Effector CD8-positive, alpha-beta T cell (primary cell): ENCODE measurements around the gene GPR42.
"Not testable (repeated sequence)": the region's sequence is repeated elsewhere in the genome, so short reads cannot be mapped to it uniquely, and the experiment has no call there.

Experiments used
- DNase-seq: peaks from one replicate; lab custom pipeline; 2025; lab: John Stamatoyannopoulos, UW

Gene GPR42

DNA sequence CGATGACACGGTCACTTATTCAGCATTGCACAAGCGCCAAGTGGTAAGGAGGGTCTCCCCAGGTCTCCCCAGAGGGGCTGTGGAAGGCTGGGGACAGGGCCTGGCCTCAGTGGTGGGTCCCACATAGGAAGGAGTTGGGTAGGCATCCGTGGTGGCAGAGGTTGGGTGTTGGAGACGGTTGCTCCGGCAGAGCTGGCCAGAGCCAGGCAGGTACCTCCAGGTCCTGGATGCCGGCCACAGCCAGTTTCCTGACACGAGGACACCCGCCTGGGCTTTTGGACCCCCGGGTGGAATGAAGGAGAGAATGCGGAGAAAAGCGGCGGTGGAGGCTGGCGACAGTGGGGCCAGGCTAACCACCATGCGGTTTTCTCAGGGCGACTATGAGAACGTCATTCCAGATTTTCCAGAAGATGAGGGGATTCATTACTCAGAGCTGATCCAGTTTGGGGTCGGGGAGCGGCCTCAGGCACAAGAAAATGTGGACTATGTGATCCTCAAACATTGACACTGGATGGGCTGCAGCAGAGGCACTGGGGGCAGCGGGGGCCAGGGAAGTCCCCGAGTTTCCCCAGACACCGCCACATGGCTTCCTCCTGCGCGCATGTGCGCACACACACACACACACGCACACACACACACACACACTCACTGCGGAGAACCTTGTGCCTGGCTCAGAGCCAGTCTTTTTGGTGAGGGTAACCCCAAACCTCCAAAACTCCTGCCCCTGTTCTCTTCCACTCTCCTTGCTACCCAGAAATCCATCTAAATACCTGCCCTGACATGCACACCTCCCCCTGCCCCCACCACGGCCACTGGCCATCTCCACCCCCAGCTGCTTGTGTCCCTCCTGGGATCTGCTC lies 24.4 kb upstream of the GPR42 start:
- peak; percentile 46 for DNase-seq

DNA sequence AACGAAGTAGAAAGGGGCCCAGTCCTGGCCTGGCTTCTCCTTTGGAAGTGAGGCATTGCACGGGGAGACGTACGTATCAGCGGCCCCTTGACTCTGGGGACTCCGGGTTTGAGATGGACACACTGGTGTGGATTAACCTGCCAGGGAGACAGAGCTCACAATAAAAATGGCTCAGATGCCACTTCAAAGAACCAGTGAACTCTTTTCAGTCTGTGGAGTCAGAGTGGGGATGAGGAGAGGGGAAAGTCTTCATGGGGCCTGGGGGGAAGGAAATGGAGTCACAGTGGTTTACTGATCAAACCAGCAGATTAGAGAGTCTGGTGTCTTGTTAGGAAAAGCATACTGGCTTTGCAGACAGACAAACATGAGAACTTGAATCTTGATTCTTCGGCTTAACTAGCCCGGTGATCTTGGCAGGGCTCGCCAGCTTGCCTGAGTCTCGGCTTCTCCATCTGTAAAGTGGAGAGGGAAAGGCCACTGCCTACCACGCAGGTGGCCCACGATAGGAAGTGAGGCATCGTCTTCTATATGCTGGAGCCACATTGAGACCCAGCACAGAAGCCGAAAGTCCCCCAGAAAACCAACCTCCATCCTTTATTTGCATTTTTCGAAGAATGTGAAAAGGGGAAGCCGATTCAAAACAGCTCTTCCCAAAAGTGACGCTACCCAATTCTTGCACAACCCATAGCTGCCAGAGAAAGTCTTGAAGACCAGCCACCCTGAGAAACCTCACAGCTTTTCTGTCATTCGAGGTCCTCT lies 23.5 kb upstream of the GPR42 start, which contains the start of gene FFAR1:
TSS of gene FFAR1 (plus strand) at position 732 of the 759 bp plus-strand sequence. CDS start 3,650 bp downstream, outside the sequence.
- no peak for DNase-seq

DNA sequence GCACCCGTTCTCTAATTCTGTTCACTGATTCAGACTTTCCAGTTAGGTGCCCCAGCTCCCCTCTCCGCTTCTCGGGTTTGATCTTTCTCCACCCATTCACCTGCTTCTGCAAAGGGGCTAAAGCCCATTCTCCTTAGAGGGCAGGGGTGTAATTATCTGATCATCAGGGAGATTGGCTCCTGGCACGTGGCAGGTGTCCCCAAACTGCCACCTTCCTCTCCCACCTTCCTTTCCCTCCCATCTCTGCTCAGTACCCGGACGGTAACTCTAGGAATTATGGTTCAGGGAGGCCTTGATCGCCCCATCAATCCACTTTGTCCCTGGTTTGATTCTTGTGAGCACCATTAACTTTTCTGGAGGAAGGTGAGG lies 23.0 kb upstream of the GPR42 start:
- DNase-seq, result no peak

DNA sequence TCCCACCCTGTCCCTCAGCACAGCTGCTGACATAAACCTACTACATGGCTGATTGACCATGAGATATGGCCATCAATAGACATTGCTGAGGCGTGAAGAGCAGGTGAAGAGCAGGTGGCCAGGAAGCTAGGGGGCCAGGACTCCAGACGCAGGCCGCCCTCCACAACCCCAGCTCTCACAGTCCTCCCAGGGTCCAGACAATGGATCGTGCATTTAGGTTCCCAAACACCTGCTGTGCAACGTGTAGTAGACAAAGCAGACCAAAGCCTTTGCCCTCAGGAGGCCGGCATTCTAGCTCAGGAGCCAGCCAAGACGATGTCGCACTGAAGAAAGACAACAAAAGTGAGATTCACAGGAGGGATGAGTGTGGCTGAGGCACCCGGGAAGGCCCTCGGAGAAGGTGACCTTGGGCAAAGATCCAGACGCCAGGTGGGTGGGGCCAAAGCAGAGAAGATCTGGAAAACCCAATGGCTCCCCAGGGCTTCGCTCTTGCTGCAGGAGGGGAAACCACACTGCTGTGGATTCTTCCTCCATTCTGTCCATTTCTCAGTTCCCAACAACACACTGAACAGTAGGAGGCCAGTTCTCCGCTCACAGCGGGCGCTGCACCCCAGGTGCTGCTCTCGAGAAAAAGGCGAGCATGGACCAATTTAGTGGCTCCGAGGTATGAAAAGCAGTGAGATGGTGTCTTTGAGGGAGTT lies 21.8 kb upstream of the GPR42 start:
- no peak for DNase-seq

DNA sequence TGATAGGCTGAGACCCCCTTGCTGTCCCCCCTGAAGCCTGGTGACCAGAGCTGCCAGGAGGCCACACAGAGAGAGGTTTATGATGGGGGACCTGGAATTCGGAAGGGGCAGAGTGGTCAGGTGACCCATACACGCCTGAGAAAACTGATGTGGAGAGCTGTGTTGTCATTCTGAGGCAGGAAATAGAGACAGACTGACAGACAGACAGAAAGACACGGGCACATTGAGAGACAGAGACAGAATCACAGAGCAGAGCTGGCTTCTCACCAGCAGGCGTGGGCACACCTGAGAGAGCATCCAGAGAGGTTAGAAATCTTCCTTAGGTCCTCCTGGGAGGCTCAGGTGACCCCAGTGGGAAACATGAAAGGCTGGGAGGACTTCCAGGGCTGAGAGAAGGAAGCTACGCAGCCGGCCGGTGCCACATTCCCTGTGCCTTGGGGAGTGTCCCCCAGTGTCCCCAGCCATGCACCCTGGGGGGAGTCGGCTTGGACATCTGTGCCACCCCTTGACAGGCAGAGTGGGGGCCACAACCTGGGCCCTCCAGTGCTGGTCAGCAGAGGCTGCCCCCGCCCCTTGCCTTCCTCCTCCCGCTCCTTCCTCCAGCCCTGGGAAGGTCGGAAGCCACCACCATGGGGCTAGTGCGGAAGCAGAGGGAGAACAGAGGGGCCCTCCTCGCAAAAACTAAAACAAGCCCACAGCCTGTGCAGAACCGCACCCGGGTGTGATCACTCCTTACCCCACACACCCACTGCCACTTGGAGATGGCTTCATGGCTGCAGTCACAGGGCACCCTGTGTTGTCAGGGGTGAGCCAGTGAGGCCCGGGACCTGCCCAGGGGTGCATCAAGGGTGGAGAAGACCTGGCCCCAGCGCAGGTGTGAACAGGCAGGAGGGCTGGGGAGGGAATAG lies 21.0 kb upstream of the GPR42 start:
- no peak for DNase-seq

DNA sequence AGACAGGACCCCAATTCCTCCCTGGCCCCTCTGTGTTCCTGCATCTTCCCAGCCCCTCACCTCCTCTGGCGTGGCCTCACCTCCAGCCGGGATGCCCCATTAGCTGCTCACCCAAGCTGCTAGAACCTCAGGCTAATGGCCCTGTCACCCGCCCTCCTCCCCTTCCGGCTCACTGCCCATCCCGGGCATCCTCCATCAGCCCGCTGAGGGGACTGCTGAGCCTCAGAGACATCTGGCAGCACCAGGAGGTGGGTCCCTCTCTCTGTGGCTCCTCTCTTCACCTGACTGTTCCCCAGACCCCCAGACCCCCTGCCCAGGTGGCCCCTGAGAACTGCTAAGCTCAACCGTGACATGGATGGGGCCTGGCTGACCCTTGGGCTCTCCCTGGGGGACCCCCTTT lies 20.3 kb upstream of the GPR42 start:
- no peak for DNase-seq

DNA sequence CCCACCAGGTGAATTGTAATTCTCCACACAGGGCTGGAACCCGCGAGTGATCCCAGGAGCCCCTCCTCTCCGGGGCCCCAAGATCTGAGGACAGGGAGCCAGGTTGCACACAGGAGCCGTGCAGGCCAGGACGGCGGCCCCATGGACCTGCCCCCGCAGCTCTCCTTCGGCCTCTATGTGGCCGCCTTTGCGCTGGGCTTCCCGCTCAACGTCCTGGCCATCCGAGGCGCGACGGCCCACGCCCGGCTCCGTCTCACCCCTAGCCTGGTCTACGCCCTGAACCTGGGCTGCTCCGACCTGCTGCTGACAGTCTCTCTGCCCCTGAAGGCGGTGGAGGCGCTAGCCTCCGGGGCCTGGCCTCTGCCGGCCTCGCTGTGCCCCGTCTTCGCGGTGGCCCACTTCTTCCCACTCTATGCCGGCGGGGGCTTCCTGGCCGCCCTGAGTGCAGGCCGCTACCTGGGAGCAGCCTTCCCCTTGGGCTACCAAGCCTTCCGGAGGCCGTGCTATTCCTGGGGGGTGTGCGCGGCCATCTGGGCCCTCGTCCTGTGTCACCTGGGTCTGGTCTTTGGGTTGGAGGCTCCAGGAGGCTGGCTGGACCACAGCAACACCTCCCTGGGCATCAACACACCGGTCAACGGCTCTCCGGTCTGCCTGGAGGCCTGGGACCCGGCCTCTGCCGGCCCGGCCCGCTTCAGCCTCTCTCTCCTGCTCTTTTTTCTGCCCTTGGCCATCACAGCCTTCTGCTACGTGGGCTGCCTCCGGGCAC lies 19.3 kb upstream of the GPR42 start:
- no peak for DNase-seq

DNA sequence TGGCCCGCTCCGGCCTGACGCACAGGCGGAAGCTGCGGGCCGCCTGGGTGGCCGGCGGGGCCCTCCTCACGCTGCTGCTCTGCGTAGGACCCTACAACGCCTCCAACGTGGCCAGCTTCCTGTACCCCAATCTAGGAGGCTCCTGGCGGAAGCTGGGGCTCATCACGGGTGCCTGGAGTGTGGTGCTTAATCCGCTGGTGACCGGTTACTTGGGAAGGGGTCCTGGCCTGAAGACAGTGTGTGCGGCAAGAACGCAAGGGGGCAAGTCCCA lies 18.8 kb upstream of the GPR42 start:
- no peak for DNase-seq

DNA sequence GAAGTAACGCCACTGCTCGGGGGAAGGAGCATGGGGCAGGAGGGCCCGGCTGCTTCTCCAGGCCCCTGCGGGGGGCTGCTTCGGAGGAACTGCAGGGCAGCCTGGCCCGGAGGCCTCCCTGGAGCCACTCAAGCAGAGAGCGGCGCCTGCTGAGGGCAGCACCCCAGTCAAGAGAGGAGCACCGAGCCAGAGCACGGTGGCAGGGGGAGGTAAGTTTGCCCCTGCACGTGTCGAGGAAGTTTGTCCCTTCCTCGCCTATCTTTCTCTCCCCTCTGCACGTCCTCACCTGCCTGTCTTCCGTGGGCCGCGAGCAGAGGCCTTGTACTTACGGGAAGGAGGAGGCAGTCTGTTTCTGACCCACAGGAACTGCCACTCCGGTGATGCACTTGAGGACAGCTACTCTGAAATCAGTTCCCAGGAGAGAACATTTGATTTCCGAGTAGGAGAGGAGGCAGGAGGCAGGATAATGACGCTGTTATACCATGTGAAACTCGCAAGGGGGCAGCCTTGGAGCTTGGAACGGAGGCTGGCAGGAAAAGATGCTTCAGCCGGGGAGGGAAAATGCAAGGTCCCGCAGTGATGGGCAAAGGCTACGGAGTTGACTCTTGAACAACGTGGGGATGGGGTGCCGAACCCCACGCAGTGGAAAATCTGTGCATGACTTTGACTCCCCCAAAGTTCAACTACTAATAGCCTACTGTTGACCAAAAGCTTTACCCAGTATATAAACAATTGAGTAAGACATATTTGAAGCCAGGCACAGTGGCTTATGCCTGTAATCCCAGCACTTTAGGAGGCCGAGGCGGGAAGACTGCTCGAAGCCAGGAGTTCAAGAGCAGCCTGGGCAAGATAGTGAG lies 18.2 kb upstream of the GPR42 start:
- peak; percentile 47 for DNase-seq

DNA sequence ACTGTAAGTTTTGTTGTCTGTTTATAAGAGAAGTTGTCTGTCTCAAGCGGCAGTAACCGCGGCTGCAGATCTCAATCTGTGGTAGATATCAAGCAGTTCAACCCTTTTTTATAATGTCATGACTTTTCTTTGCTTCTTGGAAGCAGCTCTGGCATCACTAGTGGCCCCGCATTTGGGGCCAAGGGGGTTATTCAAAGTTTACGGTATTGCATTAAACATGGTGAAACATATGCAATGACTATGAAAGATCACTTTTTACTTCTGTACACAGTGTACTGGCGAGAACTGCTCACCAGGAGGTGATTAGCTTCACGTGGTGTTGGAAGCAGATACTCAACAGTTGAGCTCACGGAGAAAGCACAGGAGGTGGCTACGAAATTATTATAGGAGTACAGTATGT lies 17.2 kb upstream of the GPR42 start:
- no peak for DNase-seq

DNA sequence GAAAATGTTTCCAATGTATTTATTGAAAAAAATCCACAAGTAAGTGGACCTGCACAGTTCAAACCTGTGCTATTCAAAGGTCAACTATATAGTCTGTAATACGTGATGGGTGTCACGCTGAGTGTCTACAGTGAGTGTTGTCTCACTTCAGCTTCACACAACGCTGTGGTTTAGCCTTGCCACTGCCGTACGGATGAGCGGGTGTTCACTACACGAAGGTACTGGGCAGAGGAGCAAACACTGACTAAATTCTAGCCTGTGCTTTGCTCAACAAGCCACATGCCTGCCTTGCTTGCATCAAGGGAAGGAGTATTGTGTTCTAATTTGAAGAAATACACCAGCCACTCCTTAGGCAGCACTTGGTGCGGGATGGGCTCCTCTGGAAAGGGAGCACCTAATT lies 16.0 kb upstream of the GPR42 start:
- no peak for DNase-seq

DNA sequence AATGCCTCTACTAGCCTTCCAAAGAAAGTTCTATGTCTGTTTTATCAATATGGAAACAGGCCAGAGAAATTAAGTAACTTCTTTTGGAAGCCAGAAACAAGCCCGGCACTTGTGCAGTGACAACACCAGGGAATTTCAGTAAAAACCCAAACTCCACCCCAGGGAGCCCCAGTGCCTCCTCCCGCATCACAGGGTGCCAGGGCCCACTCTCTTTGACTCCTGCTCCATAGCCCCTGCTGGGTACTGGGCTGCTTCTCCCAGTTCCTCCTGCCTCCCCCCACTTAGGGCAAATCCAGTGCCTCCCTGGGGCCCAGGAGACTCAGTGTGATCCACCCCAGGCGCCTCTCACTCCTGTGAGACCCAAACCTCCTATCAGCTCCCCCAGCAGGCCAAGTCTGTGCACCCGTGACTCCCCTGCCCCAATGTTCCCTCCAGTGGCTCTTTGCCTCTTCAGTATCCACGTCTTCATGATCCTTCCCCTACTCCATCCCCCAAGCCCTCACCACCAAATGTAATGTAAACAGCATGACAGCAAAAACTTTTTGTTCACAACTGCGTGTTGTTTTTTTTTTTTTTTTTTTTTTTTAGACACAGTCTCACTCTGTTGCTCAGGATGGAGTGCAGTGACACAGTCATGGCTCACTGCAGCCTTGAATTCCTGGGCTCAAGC lies 14.9 kb upstream of the GPR42 start:
- DNase-seq, result no peak

DNA sequence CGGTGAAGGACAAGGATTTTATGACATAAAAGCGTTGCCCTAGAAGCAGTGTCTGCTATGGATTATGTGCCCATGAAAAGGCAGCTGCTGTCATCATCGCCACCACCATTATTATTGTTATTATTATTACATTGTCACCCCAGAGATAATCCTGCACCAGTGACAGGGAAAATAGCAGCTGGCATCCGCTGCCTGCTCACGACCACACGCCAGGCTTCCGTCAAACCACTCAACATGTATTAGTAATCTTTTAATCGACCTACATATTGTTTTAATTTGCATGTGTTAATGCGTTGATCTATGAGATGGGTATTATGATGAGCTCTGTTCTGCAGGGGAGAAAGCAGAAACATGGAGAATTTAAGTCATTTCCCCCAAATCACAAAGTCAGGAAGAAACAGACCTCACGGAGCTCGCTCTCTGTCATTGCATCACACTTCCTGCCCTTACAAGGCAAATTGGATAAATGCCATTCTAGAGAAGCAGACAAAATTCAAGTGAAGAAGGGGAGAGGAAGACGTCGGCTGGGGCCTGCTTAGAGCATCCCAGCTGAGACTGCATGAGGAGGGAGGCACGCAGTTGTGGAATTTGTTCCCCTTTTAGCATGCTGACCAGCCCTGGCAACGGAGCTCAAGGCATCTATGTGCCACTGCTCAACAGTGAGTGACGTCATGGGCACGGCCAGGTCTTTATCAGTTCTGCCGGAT lies 12.8 kb upstream of the GPR42 start, which contains the start of gene FFAR3:
TSS of gene FFAR3 (plus strand) at position 594 of the 707 bp plus-strand sequence. CDS start 431 bp downstream, outside the sequence.
- DNase-seq, result no peak

DNA sequence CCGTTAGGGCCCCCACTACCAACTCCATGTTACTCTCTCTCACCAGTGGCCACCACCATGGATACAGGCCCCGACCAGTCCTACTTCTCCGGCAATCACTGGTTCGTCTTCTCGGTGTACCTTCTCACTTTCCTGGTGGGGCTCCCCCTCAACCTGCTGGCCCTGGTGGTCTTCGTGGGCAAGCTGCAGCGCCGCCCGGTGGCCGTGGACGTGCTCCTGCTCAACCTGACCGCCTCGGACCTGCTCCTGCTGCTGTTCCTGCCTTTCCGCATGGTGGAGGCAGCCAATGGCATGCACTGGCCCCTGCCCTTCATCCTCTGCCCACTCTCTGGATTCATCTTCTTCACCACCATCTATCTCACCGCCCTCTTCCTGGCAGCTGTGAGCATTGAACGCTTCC lies 12.0 kb upstream of the GPR42 start:
- DNase-seq, result not testable (repeated sequence)

DNA sequence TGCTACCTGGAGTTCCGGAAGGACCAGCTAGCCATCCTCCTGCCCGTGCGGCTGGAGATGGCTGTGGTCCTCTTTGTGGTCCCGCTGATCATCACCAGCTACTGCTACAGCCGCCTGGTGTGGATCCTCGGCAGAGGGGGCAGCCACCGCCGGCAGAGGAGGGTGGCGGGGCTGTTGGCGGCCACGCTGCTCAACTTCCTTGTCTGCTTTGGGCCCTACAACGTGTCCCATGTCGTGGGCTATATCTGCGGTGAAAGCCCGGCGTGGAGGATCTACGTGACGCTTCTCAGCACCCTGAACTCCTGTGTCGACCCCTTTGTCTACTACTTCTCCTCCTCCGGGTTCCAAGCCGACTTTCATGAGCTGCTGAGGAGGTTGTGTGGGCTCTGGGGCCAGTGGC lies 11.5 kb upstream of the GPR42 start:
- not testable (repeated sequence) for DNase-seq

DNA sequence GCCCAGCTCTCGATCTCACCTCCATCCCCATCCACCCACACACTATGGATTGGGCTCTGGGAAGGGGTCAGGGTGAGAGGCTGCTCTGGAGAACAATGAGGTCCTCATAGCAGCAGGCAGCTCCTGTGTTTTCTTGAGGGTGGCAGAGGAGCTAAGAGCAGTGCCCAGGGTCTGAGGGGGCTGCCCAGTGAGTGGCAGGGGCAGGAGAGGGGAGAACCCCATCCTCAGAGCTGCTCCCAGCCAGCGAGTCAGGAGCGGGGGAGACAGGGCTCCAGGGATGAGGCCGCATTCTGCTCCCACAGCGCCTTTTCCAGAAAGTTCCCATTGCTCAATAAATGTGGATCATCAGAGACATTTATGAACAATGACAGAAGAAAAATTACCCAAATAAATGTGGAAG lies 10.8 kb upstream of the GPR42 start:
- DNase-seq, result not testable (repeated sequence)

DNA sequence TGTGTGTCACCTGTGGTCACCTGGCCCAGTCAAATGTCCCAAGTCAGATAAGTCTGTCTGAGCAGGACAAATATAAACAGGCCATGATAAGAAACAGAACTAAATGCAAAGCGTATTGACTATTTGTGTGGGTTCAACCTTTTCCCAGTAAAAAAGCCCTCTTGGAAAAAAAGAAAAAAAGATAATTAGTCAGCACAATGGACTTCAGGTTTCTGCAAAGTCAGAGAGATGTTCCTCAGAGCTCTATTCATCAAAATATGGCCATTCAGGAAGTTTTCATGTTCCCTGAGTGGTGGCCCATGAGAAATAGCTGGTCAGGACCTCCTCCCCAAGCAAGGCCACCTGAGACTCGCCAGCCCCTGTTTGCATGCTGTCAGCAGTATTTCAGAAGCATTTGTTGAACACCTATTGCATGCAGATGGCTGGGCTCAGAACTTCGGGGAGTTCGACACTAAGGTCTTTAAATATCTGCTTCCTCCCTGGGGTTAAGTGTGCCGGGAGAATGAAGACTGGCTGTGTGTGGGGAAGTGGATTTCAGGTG lies 9.9 kb upstream of the GPR42 start:
- no peak for DNase-seq

DNA sequence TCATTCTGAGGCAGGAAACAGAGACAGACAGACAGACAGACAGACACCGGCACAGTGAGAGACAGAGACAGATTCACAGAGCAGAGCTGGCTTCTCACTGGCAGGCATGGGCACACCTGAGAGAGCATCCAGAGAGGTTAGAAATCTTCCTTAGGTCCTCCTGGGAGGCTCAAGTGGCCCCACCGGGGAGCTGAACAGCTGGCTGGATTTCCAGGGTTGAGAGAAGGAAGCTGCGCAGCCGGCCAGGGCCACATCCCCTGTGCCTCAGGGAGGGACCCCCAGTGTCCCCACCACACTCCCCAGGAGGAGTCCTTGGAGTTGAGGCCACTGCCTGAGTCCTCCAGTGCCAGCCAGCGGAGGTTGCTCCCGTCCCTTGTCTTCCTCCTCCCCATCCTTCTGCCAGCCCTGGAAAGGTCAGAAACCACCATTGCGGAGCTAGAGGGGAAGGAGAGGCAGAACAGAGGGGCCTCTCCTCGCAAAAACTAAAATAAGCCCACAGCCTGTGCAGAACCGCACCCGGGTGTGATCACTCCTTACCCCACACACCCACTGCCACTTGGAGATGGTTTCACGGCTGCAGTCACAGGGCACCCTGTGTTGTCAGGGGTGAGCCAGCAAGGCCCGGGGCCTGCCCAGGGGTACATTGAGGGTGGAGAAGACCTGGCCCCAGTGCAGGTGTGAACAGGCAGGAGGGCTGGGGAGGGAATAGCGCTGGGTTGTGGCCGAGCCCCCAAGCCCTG lies 8.4 kb upstream of the GPR42 start:
- no peak for DNase-seq
